SK-N-SH treated with all-trans-retinoic acid at 6 μM for 48 hours (cell line): ENCODE measurements around the gene FBXO48.

Source experiments
- BACH2 ChIP-seq: fragments of 250-450 bp; sonication (Bioruptor Pico); IDR thresholded peaks from 2 replicates; pipeline ENCODE4 v1.9.0; 2021; ENCODE audit warnings: mild to moderate bottlenecking, borderline replicate concordance
- PATZ1 ChIP-seq: fragments of 250-450 bp; sonication (Bioruptor Pico); IDR thresholded peaks from 2 replicates; pipeline ENCODE4 v1.8.0; 2020; ENCODE audit warnings: mild to moderate bottlenecking, moderate library complexity, borderline replicate concordance
- ZC3H10 ChIP-seq: fragments of 250-450 bp; sonication (Bioruptor Pico); IDR thresholded peaks from 2 replicates; pipeline ENCODE4 v1.5.1; 2021; ENCODE audit warnings: mild to moderate bottlenecking, moderate library complexity

GRCh38 chr2:68435615-68436014 is 31.5 kb downstream of the FBXO48 start:
- TF ChIP-seq PATZ1 (CRISPR knock-in tag) (no peak), ZC3H10 (CRISPR knock-in tag) (no peak), BACH2 (CRISPR knock-in tag) (no peak)
